Measurements from ENCODE around the gene PDLIM3. TPM values are rescaled to one million over a fixed set of nuclear protein-coding genes. Genes with fewer than 3 reads are reported as not detected.

The PDLIM3 gene
- total and polyA plus RNA-seq, 2 donors (not counting 1 experiment from before 2014, with no cell fraction given), result 0.15 TPM; not detected in 1

GRCh38 chr4:185529413-185529812 is 5.9 kb downstream of the PDLIM3 start:
- TF ChIP-seq EZH2 (IDR thresholded peaks at IDR 0.05; ENCODE audit: borderline replicate concordance, insufficient read depth, low read depth, low read length, poor library complexity, severe bottlenecking) (no peak), CTCF (IDR thresholded peaks at IDR 0.05) (no peak)
- DNase-seq (no peak), ATAC-seq (ENCODE audit: low read depth) (no peak)
- CTCF ChIA-PET, result no interaction called here
- no peaks in the 10 kb centered on the region for H3K36me3 ChIP-seq (replicated peaks in 1 of 2; ENCODE audit: control extremely low read depth in 1 of 2, control insufficient read depth in 1 of 2, extremely low read depth in 1 of 2, insufficient read depth in 2 of 2, low read length in 1 of 2)
- peaks cover 0 to 19% (median 13%) of the 10 kb centered on the region in 4 experiments for H3K27me3 ChIP-seq (replicated peaks in 1 of 4; ENCODE audit: control extremely low read depth in 1 of 4, control insufficient read depth in 3 of 4, insufficient read depth in 4 of 4, low read length in 3 of 4)
- no peak overlapping the region for H3K4me3 ChIP-seq (ENCODE audit: control extremely low read depth in 1 of 5, extremely low read depth in 1 of 5, insufficient read depth in 1 of 5, low read depth in 2 of 5, low read length in 4 of 5)
- H2AFZ ChIP-seq (ENCODE audit: insufficient read depth, low read depth, low read length, poor library complexity, severe bottlenecking), result no peak overlapping the region
- Mint-ChIP-seq H3K4me1 (peaks cover under 1% of the 10 kb centered on the region), H3K9me3 (ENCODE audit: insufficient read depth) (peaks cover 11% of the 10 kb centered on the region), H3K27me3 (peaks cover 58% of the 10 kb centered on the region), H3K27ac (no peak overlapping the region), H3K4me3 (no peak overlapping the region)
- intact Hi-C loops (cut with micrococcal nuclease), result no loop called here
- no peak overlapping the region for H3K9ac ChIP-seq (ENCODE audit: low read length)
- peaks cover 0 to under 1% of the 10 kb centered on the region in 2 donors for H3K4me1 ChIP-seq (ENCODE audit: control insufficient read depth in 2 of 2, insufficient read depth in 2 of 2, low read length in 2 of 2)
- H4K20me1 ChIP-seq (ENCODE audit: control insufficient read depth, insufficient read depth, low read length, poor library complexity, severe bottlenecking), result no peaks in the 10 kb centered on the region
- no peaks in the 10 kb centered on the region for H3K79me2 ChIP-seq (ENCODE audit: control insufficient read depth, insufficient read depth, low read length)
- POLR2A ChIA-PET, result no interaction called here
- 86% methylated on average over 6 of the region's 8 CpGs for WGBS (ENCODE audit: insufficient coverage)
- no peak overlapping the region for H3K27ac ChIP-seq (ENCODE audit: low read length in 2 of 2)
- H3K4me2 ChIP-seq (replicated peaks; ENCODE audit: low read depth, low read length, poor library complexity, severe bottlenecking), result no peak overlapping the region
- peaks cover 1 to 10% (median 4%) of the 10 kb centered on the region in 3 donors for H3K9me3 ChIP-seq (ENCODE audit: control extremely low read depth in 1 of 3, control insufficient read depth in 2 of 3, insufficient read depth in 1 of 3, low read length in 2 of 3)

GRCh38 chr4:185524888-185525863 is 10.1 kb downstream of the PDLIM3 start:
- DNase-seq, result no peak
- peaks cover 1 to 10% (median 6%) of the 10 kb centered on the region in 3 donors for H3K9me3 ChIP-seq (ENCODE audit: control extremely low read depth in 1 of 3, control insufficient read depth in 2 of 3, insufficient read depth in 1 of 3, low read length in 2 of 3)
- peaks cover 0 to 12% (median 5%) of the 10 kb centered on the region in 4 experiments for H3K27me3 ChIP-seq (replicated peaks in 1 of 4; ENCODE audit: control extremely low read depth in 1 of 4, control insufficient read depth in 3 of 4, insufficient read depth in 4 of 4, low read length in 3 of 4)
- H3K27me3 Mint-ChIP-seq, result peaks cover 39% of the 10 kb centered on the region
- ChIA-PET CTCF (interaction anchor here (0.5 kb wide), 1 partner anchor 118 kb away, joined by 3 read pairs; no protein-coding TSS in a partner anchor), POLR2A (no interaction called here)
- H3K4me2 ChIP-seq (replicated peaks; ENCODE audit: low read depth, low read length, poor library complexity, severe bottlenecking), result no peak overlapping the region
- H2AFZ ChIP-seq (ENCODE audit: insufficient read depth, low read depth, low read length, poor library complexity, severe bottlenecking), result no peak overlapping the region
- no peaks in the 10 kb centered on the region for H3K79me2 ChIP-seq (ENCODE audit: control insufficient read depth, insufficient read depth, low read length)
- WGBS (ENCODE audit: insufficient coverage), result 89% methylated on average over 3 of the region's 5 CpGs
- intact Hi-C loops (cut with micrococcal nuclease), result no loop called here
- no peak overlapping the region for H3K9ac ChIP-seq (ENCODE audit: low read length)
- peaks cover 11% of the 10 kb centered on the region for H3K9me3 Mint-ChIP-seq (ENCODE audit: insufficient read depth)
- no peak overlapping the region for H3K4me3 Mint-ChIP-seq
- no peak overlapping the region for H3K27ac Mint-ChIP-seq
- no peak for TF ChIP-seq CTCF (IDR thresholded peaks at IDR 0.05)
- TF ChIP-seq EZH2 (IDR thresholded peaks at IDR 0.05; ENCODE audit: borderline replicate concordance, insufficient read depth, low read depth, low read length, poor library complexity, severe bottlenecking), result no peak
- H3K4me1 Mint-ChIP-seq, result no peaks in the 10 kb centered on the region
- no peak overlapping the region for H3K4me3 ChIP-seq (ENCODE audit: control extremely low read depth in 1 of 5, extremely low read depth in 1 of 5, insufficient read depth in 1 of 5, low read depth in 2 of 5, low read length in 4 of 5)
- ATAC-seq (ENCODE audit: low read depth), result no peak
- no peaks in the 10 kb centered on the region for H3K36me3 ChIP-seq (replicated peaks in 1 of 2; ENCODE audit: control extremely low read depth in 1 of 2, control insufficient read depth in 1 of 2, extremely low read depth in 1 of 2, insufficient read depth in 2 of 2, low read length in 1 of 2)
- no peaks in the 10 kb centered on the region for H3K4me1 ChIP-seq (ENCODE audit: control insufficient read depth in 2 of 2, insufficient read depth in 2 of 2, low read length in 2 of 2)
- no peaks in the 10 kb centered on the region for H4K20me1 ChIP-seq (ENCODE audit: control insufficient read depth, insufficient read depth, low read length, poor library complexity, severe bottlenecking)
- no peak overlapping the region for H3K27ac ChIP-seq (ENCODE audit: low read length in 2 of 2)
